LoVo (cell line): ENCODE measurements around the gene IRF2BPL.
A peak's percentile ranks its signal among the peaks of the same experiment; 100 is the strongest.
"Not testable (repeated sequence)": the region's sequence is repeated elsewhere in the genome, so short reads cannot be mapped to it uniquely, and the experiment has no call there.

Experiments used
- DNase-seq: peaks from one replicate; pipeline ENCODE4 v3.0.0-alpha.2; 2016; ENCODE audit warnings: low spot score

Gene IRF2BPL

GRCh38 chr14:77033622-77034589, 5.4 kb upstream of the IRF2BPL start:
- peak; percentile 73 for DNase-seq

- peak; percentile 92 for DNase-seq
Observed at GRCh38 chr14:77032844-77033621, 4.5 kb upstream of the IRF2BPL start.

GRCh38 chr14:77032491-77032843, 4.0 kb upstream of the IRF2BPL start:
- DNase-seq, result no peak

DNA sequence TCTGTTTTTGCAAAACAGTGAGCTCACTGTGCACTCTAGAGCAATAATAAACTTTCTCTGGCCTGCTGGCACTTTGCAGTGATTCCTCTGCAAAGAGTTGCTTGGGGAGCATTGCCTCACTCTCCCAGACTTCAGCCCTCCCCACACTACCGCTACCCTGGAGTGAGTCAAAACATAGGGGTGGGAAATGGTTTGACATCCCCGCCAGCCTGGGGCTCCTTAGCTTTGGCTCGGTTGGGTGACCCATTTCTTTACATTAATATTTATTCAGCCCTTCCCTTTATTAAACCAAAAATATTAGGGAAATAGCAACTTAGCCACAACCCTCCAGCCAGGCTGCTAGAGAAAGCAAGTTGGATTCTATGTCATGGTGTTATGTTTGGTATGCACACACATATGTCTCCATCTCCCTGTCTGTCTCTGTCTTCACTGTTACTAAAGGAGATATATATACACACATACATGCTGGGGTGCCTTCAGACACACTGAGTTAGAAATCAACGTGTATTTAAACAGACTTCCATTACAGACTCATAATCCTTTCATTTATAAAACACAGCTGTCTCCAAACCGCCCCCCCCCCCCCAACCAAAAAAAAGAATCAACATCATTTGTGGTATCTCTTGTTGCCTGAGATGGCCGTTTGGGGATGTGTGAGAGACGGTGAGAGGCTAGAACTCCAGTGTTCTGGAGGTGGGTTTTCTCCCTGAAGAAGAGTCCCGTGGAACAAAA, 3.4 kb upstream of the IRF2BPL start:
- no peak for DNase-seq

DNA sequence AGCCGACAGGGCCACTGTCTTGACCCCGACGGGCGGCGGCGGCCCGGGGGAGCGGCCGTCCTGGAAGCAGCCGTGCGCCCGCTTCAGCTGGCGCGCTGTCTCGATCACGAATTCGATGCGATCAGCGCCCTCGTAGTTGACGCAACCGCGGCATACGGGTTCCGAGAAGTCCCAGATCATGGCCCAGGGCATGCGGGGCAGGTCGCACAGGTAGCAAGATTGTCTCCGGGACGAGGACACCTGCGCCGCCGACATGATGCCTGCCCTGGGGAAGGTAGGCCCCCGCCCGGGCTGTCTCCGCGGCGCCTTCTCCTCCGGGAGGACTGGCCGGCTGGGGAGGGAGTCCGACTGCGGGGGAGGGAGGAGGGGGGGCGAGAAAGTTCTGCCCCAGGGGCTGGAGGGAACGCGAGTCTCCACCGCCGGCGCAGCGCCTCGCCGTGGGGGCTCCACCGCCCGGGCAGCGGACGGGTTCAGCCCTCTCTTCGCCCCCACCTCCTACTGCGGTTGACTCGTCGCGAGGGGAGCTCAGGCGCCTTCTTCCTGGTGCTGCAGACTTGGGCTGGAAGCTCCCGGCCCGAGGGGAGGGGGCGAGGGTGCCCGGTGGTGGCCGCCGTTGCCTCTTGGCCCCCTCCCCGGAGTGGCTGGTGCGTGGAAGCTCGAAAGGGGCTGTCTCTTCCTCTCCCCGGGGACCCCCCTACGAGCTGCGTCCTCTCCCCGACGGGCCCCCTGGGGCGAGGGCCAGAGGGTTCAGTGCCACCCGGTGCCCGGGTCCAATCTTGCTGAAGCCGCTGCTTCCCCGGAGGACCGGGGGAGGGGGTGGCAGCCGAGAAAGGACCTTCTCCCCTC, 747 bp downstream of the IRF2BPL start:
- peak; percentile 24 for DNase-seq

GRCh38 chr14:77026930-77027537, 1.5 kb downstream of the IRF2BPL start:
- DNase-seq, result peak; percentile 27

- DNase-seq, result no peak
Observed at GRCh38 chr14:77026166-77026929, 2.2 kb downstream of the IRF2BPL start.

- DNase-seq, result no peak
Observed at GRCh38 chr14:77025744-77026165, 2.8 kb downstream of the IRF2BPL start.

GRCh38 chr14:77024171-77024691, 4.3 kb downstream of the IRF2BPL start:
- no peak for DNase-seq

DNA sequence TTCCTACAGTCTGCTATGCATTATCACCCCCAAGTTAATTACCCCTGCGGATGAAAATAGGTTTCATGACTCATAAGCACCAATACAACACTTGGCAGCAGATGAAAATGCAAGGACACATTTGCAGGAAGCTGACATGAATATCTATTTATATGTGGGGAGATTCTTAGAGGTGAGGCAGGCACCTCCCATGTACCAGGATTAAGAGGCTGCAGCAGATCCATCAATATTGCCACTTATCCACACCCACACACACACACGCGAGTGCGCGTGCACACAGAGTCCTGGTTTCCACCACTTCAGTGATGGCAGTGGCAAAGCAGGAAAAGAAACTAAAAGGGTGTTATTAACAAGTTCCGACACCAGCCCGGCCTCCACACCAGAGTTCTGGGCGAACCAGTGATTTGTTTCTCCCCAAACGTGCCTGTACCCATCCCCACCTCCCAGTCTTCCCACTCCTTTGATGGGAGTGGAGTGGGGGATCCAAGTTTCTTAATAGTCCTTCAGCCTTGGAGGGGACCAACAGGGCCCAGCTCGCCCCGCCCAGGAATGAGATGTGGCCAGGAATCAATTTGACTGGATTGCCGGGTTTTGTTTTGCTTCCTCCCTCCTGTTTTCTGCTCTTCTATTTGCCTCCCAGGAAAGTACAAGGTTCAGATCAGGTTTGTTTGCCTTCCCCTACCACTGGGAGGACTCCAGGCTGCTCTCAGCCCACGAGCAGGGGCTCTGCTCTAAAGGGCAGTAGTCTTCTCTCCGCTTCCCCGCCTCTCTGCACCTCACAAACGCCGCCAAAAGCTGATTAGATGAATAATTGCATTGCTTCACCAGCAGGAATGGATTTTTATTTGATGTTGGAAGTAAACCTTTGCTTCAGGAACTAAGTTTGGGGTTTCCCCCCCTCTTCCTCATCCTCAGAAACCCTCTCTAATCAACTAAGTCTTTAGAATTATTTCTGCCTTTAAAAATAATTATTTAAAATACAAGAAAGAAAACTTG, 5.2 kb downstream of the IRF2BPL start:
- DNase-seq, result peak; percentile 56

DNA sequence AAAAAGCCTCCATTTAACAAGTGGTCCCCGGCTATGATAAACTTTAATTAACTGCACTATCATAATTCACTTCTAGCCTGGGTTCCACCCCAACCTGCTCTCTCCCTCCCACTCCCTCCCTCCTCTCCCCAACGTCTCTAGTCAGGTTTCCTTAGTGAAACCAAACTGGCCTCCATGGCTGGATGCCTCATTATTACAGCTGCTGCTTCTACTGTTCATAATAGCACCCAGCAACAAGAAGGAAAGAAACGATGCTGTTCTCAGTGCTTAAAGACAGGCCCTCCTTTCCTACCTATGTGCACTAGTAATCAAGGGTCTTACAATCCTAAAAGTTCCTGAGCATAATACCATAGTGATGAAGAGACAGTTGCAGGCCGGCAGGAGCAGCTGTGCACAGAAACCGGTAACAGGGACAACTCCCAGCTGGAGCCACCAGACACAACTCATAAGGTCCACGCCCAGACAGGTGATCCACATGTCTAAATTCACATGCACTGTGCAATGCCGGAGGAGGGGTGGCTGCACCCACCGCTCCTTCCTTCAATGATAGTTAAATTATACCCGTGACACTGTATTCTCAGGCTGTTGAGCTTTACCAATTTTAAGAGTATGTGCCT, 6.2 kb downstream of the IRF2BPL start:
- no peak for DNase-seq

DNA sequence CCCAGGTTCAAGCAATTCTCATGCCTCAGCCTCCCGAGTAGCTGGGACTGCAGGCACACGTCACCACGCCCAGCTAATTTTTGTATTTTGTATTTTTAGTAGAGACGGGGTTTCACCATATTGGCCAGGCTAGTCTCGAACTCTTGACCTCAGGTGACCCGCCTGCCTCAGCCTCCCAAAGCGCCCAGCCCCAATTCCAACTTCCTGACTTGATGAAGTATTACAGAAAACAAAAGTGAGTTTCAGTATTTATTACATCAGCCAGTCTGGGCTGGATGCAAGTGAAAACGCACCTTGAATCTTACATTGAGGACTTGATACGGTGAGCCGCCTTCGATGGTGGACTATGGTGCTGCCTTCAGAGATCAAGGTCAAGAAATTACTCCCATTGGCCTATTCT, 7.1 kb downstream of the IRF2BPL start:
- not testable (repeated sequence) for DNase-seq

DNA sequence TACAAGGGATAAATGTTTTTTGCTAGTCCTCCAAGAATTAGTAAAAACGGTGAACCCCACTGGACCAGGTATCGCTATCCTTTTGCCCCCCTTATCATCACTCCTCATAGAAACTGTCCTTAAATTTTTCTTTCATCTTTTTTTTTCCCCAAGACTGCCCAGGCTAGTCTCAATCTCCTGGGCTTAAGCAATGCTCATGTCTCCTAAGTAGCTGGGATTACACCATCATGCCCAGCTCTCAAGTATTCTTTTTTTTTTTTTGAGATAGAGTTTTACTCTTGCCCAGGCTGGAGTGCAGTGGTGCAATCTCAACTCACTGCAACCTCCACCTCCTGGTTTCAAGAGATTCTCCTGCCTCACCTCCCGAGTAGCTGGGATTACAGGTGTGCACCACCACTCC, 9.7 kb downstream of the IRF2BPL start:
- no peak for DNase-seq

GRCh38 chr14:77017666-77018065, 10.8 kb downstream of the IRF2BPL start:
- no peak for DNase-seq

DNA sequence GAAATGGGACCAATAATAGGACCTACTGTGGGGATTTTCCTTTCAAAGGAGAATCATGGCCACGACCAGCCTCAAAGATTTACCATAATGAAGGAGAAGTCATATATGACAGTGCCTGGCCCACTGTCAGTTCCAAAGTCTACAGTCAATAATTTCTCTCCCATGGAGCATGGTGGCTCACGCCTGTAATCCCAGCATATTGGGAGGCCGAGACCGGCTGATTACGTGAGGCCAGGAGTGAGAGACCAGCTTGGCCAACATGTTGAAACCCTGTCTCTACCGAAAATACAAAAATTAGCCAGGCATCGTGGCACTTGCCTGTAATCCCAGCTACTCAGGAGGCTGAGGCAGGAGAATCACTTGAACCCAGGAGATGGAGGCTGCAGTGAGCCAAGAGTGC, 13.8 kb downstream of the IRF2BPL start:
- DNase-seq, result no peak

DNA sequence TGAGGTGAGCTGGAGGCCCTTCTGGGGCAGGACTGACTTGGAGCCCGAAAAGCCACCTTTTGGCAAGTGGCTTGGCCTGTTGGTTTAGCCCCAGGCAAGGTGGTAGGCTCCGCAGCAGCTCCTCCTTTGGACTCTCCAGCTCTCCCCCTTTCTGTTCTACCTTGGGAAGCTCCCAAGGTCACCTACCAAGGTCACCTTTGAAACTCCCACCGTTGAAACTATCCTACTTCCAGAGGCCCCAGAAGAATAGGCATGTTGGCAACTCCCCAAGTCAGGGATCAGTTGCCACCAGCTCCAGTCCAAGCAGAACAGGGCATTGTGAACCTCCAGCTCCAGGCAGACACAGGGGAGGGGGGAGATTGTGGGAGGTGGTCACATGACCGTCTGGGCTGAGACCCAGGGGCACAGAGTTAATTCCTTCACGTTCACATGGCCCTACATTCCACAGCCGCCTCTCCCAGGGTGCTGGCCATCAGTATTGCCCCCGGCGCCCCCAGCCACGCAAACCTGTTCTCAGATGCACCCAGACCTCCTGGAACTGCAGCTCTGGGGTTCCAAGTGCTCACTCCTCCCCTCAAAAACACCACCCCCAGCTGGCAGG, 14.4 kb downstream of the IRF2BPL start:
- no peak for DNase-seq

- DNase-seq, result no peak
Observed at GRCh38 chr14:77012193-77012765, 16.2 kb downstream of the IRF2BPL start.
